Gastrocnemius medialis (tissue), 4 donors: ENCODE results near the gene MYD88.

Source experiments
- POLR2A ChIP-seq, 2 donors: fragments of 450-650 bp; IDR thresholded peaks; one replicate each; pipeline ENCODE4 v1.6.1; 2017; ENCODE audit warnings: antibody characterized with exemption in 2 of 2, mild to moderate bottlenecking in 2 of 2, moderate library complexity in 2 of 2
- TF ChIP-seq, protein P1 (sequence below), 5 experiments: fragments of 450-650 bp in 3 of 5; fragments of 200-600 bp in 2 of 5; sonication (generic) in 2 of 5; IDR thresholded peaks in 4 of 5; conservative IDR thresholded peaks in 1 of 5; 1 replicate in 4 of 5; 2 replicates in 1 of 5; pipeline ENCODE4 v1.5.1; 2016 to 2019; ENCODE audit warnings: antibody characterized with exemption in 5 of 5, mild to moderate bottlenecking in 3 of 5, moderate library complexity in 3 of 5

DNA sequence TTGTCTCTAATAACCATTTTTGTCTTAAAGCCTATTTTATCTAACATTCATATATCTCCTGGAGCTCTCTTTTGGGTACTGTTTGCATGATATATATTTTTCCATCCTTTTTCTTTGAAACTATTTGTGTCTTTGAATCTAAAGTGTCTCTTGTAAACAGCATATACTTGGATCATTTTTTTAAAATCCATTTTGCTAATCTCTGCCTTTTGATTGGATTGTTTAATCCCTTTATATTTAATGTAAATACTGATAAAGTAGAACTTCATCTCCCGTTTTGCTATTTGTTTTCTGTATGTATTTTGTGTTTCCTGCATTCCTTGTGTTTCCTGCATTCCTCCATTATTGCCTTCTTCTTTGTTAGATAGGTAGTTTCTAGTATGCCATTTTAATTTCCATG, 32.9 kb upstream of the MYD88 start:
- no peak for TF ChIP-seq POLR2A (IDR thresholded peaks at IDR 0.05)
- TF ChIP-seq, protein P1, sequence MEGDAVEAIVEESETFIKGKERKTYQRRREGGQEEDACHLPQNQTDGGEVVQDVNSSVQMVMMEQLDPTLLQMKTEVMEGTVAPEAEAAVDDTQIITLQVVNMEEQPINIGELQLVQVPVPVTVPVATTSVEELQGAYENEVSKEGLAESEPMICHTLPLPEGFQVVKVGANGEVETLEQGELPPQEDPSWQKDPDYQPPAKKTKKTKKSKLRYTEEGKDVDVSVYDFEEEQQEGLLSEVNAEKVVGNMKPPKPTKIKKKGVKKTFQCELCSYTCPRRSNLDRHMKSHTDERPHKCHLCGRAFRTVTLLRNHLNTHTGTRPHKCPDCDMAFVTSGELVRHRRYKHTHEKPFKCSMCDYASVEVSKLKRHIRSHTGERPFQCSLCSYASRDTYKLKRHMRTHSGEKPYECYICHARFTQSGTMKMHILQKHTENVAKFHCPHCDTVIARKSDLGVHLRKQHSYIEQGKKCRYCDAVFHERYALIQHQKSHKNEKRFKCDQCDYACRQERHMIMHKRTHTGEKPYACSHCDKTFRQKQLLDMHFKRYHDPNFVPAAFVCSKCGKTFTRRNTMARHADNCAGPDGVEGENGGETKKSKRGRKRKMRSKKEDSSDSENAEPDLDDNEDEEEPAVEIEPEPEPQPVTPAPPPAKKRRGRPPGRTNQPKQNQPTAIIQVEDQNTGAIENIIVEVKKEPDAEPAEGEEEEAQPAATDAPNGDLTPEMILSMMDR (IDR thresholded peaks at IDR 0.05 in 4 of 5, conservative IDR thresholded peaks at IDR 0.05 in 1 of 5), result no peak
